Bronchial epithelial cell (primary cell): ENCODE data around the gene CTDSPL. TPM values are rescaled to one million over a fixed set of nuclear protein-coding genes. Genes with fewer than 3 reads are reported as not detected.

ENCODE experiments used
- DNase-seq: peaks from one replicate; pipeline ENCODE4 v3.0.0-alpha.2; 2010; ENCODE audit warnings: low read depth
- FAIRE-seq: peaks from 2 replicates; lab custom pipeline; 2011; peaks lifted over from hg19 to GRCh38; lab: Jason Lieb, UNC
- H3K27me3 ChIP-seq: 2 replicates; pipeline ENCODE4 v1.5.1; 2011; ENCODE audit warnings: low read length; ENCODE audit not compliant: control insufficient read depth, insufficient read depth
- H3K36me3 ChIP-seq: 2 replicates; pipeline ENCODE4 v1.5.1; 2011; ENCODE audit warnings: low read length; ENCODE audit not compliant: control insufficient read depth, insufficient read depth
- H3K4me3 ChIP-seq: 2 replicates; pipeline ENCODE4 v1.5.1; 2011; ENCODE audit warnings: mild to moderate bottlenecking, low read depth, low read length, control low read depth
- total RNA-seq: library from RNA; depleted of rRNA; stranded (reverse); fragments of >200 nt; gene quantifications from 2 replicates; pipeline ENCODE4 v1.2.1, GENCODE V29; 2014
- TF ChIP-seq, protein P1 (sequence below): IDR thresholded peaks from 2 replicates; pipeline ENCODE4 v1.5.1; 2011; ENCODE audit warnings: mild to moderate bottlenecking, moderate library complexity, low read length, control low read depth, inconsistent platforms; ENCODE audit not compliant: insufficient read depth, severe bottlenecking

Gene CTDSPL
- total RNA-seq, 1 donor from 2014 or later = 80.6 TPM

DNA sequence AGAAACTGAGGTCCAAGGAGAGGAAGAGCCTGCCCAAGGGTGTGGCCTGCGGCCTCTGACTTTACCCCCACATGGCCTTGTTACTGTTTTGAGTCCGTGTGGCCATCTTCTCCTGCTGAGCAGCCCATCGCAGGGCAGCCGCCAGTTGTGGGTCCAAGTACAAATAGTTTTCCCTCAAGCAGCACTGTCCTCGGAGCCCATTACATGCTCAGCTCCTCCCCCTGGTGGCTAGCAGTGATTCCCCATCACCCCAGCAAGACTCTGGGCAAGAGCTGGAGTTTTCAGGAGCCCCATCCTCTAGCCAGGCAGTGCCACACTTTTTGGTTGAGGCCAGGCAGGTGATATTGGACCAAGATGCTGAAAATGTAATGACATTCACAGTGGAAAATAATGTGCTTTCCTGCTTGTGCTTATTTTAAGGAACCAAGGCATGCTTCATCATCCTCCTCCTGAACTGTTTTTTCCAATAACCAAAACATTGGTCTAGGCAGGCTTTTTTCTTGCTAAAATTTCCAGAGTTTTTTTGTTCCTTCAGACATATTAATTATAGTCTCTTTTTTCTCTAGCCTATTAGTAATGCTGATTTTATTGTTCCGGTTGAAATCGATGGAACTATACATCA lies 105.7 kb downstream of the CTDSPL start:
- FAIRE-seq (peak; percentile 90), DNase-seq (peak; percentile 46)
- H3K27me3 ChIP-seq = no peaks in the 10 kb centered on the region
- peaks cover 16% of the 10 kb centered on the region for H3K36me3 ChIP-seq
- TF ChIP-seq, protein P1, sequence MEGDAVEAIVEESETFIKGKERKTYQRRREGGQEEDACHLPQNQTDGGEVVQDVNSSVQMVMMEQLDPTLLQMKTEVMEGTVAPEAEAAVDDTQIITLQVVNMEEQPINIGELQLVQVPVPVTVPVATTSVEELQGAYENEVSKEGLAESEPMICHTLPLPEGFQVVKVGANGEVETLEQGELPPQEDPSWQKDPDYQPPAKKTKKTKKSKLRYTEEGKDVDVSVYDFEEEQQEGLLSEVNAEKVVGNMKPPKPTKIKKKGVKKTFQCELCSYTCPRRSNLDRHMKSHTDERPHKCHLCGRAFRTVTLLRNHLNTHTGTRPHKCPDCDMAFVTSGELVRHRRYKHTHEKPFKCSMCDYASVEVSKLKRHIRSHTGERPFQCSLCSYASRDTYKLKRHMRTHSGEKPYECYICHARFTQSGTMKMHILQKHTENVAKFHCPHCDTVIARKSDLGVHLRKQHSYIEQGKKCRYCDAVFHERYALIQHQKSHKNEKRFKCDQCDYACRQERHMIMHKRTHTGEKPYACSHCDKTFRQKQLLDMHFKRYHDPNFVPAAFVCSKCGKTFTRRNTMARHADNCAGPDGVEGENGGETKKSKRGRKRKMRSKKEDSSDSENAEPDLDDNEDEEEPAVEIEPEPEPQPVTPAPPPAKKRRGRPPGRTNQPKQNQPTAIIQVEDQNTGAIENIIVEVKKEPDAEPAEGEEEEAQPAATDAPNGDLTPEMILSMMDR = peak; percentile 90
- H3K4me3 ChIP-seq = no peak overlapping the region

DNA sequence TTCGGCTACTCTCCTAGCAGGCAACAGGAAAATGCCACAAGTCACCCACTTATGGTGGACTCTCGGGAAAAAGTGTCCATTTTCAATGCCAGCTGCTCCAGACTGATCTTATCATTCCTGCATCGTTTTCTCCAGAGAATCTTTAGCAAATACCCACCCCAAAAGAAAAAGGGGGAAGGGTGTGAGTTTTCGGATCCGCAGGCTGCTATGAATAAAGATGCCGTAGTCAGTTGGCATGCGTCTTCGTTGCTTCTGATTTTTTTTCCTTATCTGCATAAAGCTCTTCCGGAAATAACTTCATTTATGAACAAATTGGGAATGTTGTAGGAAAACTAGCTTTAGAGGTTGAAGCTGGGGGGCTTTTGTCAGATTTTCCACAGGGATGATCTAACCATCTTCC lies 106.5 kb downstream of the CTDSPL start:
- Histone ChIP-seq H3K27me3 (no peaks in the 10 kb centered on the region), H3K4me3 (no peak overlapping the region), H3K36me3 (peaks cover 18% of the 10 kb centered on the region)
- no peak for FAIRE-seq
- no peak for DNase-seq
- TF ChIP-seq, protein P1 = no peak

GRCh38 chr3:37968813-37969595 lies 107.3 kb downstream of the CTDSPL start:
- H3K27me3 ChIP-seq = no peaks in the 10 kb centered on the region
- peaks cover 20% of the 10 kb centered on the region for H3K36me3 ChIP-seq
- TF ChIP-seq, protein P1 = no peak
- no peak overlapping the region for H3K4me3 ChIP-seq
- DNase-seq (no peak), FAIRE-seq (no peak)

GRCh38 chr3:37969596-37970100 lies 108.0 kb downstream of the CTDSPL start:
- TF ChIP-seq, protein P1 = no peak
- H3K4me3 ChIP-seq = no peak overlapping the region
- FAIRE-seq = no peak
- peaks cover 22% of the 10 kb centered on the region for H3K36me3 ChIP-seq
- no peak for DNase-seq
- no peaks in the 10 kb centered on the region for H3K27me3 ChIP-seq

- no peak for DNase-seq
- Histone ChIP-seq H3K36me3 (peaks cover 23% of the 10 kb centered on the region), H3K4me3 (no peak overlapping the region), H3K27me3 (no peaks in the 10 kb centered on the region)
- TF ChIP-seq, protein P1 = no peak
- FAIRE-seq = no peak
Observed at GRCh38 chr3:37970802-37971201, 109.1 kb downstream of the CTDSPL start.
